NCI-H345 treated with DMSO at 0.1 percent for 48 hours (cell line): ENCODE measurements around the gene MEIS2.

Experiments used
- DNase-seq: peaks from one replicate; lab custom pipeline; 2025; ENCODE audit not compliant: unreplicated experiment; lab: John Stamatoyannopoulos, UW

Gene MEIS2

DNA sequence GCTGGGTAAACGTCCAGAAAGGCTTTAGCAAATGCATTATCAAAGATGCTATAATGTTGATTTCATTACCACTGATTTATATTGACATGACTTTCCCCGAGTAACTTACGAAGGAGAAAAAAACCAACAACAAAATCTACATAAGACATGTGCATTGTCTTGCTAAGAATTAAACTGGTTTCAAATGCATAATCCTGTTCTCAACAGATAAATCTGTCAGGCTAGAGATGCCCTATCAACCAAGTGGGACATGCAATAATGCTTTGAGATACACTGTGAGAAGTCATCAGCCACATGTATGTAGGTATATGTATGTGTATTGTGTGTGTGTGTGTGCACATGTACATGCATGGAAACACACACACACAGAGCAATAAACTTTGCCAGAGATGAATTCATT, 195.6 kb downstream of the MEIS2 start:
- DNase-seq = no peak

DNA sequence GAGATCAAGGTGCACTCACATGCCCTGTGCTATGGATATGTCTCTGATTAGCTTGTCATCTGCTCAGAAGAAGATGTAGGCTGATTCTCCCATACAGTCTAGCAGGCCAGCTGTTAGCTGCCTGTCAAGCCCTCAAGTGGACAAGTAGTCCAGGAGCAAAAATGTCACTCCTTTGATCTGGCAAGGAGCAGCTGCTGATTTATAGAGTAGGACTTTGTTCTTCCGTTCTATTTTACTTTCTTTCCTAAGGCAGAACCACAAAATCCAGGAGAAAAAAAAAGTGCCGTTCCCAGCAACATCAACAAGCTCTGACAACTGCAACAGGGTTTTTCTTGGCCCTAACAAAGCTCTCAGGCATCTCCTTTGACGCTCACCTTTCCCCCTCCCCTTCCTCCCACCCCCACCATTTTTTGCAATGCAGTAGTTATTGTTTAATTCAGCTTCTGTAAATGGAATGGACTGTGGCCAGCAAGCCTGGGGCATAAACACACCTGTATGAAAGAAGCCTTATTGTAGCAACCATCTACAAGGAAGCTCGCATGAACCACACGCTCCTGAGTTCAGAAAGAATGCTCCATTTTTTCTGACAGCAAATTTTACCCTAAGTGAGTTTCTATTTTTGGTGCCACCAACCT, 196.3 kb downstream of the MEIS2 start:
- DNase-seq = no peak

DNA sequence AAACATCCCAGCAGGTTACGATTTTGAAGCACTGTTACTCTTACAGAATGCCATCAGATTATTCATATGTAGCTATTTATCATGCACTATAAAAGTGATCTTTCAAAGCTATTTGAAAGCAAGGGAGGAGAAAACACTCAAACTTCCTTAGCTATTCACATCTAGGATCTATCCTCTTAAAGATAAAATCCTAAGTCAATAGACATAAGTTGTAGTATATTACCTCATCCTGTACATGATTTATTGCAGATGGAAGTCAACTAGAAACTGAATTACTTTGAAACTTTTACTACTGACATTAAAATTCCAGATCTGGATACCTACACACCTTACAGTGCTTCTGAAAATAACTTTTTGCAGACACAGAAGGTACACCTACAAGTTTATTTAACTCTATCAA, 197.2 kb downstream of the MEIS2 start:
- DNase-seq = no peak

DNA sequence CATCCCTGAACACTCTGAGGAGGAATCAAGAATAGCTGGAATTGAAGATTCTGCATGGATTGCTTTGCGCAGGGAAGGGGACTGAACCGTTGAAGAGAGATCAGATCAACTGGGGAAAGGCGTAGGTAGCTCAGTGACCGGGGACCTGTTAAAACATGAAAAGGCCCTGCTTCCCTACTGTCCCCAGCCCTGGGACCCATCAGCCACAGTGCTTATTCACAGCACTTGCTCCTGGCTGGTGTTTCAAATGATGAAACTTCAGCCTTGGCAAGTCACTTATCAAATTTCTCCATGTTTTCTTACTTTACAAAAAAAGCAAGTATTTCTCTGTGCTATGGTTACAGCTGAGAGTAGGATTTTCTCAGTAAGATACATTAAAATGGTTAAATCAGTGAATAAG, 199.3 kb downstream of the MEIS2 start:
- DNase-seq = no peak

DNA sequence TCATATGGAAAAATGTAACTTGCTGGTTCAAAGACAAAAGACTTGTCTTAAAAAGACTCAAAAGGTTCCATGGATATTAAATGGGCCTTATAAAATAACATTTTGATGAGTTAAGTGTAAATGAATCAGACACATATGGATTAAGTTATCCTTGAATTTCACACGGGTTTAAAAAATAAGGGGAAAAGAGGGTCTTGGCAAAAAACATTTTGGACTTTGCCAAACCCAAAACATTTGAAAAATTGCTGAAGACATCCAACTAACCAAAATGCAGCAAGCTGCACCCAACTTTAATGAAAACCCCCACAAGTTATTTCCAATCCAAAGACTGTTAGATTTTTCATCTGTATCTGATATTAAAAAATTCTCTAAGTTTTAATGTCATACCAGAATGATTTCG, 200.7 kb downstream of the MEIS2 start:
- DNase-seq = no peak

DNA sequence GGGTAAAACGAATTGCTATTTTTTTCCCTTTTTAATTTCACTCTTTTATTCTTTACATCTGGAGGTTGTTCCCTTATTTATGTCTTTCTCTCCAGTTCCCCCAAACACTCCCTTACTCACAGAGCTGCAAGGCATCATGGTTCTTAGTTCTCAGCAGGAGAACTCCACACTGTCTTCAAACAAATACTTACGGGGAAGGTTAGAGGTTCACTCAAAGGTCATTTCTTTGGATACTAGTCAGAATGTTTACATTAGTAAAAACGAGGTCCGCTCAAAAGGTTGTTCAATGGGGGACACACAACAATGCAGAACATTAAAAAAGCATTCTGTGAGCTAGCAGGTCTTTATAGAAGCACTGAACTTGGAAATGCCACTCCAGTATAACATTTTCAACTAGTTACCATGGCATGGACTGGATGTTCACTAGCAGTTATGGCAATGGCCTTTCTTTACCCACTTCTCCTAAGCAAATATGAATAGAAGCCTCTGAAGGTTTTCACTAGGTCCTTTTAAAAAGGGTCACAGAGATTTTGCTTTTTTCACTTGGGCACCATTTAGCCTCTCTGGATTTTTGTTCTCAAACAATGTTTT, 201.7 kb downstream of the MEIS2 start:
- DNase-seq = no peak

DNA sequence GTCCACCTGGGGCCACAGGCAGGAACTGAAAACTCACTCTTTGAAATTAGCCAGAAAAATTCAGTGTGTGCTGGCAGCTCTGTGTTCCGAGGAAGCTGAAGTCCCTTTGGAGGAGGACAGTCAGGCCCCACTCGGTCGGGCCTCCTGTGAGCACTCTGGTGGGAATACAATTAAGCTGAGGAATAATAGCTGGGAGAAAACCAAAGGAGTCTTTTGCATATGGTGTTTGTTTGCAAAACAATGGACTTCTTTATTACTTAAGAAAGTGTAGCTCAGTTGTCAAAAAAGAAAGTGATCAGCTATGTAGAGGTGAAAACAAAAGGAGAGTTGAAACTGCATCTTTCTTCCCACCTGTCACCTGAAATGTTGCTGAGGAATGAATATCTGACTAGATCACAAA, 202.5 kb downstream of the MEIS2 start:
- DNase-seq = no peak

DNA sequence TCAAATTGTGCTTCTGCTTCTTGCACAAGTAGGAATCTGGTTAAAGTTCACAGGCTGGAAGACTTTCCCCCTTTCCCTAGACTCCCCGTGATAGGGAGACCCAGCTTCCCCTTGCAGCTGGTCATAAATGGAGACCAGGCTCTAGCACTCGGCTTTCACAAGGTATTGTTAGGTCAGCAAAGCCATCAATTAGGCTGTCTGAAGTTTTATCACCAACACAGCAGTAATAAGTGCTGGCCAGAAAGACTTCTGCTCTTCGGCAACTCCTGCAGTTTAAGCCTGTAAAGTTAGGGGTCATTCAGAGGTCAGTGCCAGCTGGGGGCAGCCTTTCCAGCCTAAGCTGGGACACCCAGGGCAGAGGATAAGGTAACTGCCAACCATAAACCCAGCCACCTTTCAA, 203.4 kb downstream of the MEIS2 start:
- no peak for DNase-seq

DNA sequence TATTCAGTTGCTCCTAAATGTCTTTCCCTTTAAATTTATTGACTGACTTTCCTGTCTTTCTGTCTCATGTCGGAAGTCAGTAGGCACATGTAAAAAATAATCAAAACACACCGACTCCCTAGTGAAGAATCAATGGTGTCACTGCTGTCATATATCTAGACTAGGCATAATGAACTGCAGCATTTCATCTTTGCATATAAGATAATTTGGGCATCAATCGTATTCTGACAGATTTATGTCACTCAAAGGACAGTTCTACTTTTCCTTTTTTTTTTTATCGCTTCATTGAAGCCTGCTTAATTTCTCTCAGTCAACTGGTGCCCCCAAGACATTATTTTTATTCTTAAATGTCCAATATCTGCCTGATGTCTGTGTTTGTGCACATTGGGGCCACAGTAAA, 206.3 kb downstream of the MEIS2 start:
- no peak for DNase-seq

DNA sequence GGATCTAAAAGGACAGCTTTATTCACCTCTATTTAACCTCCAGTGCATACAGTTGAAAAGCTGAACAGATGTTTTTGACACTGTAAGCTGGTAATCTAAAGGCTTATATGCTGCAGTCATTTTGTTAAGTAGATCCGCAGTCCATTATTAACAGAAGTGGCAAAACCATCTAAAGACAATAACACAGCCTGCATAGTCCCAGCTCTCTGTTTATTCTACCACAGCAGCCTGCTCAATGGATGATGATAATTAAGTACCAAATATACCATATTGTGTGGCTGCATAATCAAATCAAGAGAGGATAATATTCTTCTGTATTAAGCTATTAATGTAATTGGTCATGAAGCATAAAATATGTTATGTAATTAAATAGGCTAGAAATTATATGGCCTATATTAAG, 207.1 kb downstream of the MEIS2 start:
- DNase-seq = no peak

DNA sequence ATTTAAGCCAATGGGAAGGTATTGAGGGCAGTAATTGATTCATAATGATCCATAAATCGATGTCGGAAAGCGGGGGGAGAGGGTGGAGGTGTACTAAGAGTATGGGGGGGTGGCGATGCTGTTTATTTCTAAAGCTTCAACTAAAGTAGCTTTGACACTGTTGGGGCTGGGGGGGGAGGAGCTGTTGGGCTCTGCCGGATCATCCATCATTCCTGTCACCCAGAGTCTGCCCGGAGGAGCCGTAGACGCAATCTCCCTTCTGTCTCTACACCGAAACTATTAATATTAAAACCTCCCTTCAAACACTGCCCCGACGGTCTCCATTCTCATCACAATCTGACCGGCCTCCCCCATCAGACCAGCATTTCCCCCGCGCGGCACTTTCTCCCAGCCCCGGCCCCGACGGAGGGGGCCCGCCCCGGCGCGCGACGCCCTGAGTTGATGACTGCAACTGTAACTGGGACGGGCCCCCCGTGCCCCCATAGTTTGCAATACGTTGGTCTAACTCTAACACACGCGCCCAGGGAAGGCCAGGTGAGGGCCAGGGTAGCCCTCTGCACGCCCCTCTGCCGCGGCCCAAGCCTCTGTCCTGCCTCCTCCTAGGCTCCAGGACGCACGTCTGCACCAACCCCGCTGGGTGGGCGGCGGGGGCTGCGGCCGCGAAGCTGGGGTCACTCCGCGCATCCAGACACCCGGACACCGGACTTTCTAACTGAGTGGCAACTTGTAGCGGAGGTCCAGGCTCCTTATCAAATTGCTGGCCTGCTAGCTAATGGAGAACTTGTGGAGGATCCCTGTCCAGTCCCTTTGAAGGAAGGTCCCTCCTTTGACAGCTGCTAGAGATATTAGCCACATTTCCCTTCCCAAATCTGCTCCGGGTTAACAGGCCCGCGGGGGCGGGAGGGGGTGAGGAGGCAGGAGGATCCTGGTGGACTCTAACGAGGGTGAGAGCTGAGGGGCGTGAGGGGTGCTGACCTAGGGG, 212.0 kb downstream of the MEIS2 start:
- no peak for DNase-seq

DNA sequence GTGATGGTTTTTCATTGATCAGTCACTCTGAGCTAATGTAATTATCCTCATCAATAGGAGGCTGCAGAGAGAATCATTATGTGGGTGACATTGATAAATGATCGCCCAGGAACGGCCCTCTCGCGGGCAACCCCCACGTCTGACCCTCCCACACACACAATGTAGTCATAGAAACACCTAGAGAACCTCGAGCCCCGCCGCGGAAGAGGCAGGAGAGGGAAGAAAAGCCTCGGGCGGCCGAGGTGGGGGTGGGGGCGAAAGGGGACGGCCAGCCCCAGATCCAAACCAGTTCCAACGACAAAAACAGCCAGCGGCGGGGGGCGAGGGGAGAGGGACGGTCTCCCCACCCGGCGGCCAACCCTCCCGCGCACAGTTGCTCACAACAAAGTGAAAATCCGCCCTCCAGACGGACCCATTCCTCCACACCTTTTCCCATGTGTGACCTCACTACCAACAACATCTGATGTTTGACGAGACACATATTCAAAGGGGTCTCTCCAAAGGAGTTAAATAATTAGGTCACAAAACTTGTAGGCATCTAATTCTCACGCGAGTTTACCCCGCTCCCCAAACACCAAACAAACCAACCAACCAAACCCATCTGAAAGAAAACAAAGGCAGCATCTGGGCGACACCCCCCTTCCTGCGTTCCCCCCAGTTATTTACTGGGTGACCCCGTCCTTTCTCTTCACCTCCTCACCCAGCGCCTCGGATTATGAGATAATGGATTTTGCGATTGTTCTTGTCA, 213.0 kb downstream of the MEIS2 start:
- DNase-seq = no peak

DNA sequence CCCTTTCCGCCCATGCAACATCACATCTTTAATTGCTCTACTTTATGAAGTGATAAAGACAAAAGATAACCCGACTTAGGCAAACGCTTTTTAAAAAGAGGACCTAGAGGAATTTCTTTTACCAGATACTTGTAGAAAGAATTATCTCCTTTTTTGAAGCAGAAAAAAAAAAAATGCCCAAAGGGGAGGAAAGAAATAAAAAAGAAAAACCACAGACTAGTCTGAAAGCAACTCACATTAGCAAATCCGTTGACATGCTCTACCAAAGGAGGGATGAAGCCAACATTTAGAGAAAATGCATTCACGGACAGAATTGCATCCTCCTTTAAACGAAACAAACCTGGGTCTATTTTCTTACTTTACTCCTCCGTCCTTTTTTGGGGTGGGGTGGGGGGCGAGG, 213.6 kb downstream of the MEIS2 start:
- no peak for DNase-seq

DNA sequence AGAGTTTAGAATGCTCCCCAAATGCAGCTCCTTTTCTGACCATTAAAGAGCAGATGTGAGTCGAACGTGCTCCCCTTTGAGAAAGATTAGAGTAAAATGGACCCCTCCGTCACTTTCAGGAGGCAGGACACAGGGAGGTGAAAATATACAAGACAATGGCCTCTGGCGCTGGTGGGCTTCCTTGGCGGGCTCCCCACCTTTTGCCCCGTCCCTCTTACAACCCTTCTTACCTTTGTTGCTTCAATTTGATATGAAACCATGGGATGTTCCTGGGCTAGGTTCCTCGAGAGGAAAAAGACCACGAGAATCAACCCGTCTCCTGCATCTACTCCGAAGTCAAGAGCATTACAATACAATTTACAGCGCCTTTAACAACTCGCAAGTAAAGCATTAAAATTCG, 214.2 kb downstream of the MEIS2 start:
- no peak for DNase-seq

DNA sequence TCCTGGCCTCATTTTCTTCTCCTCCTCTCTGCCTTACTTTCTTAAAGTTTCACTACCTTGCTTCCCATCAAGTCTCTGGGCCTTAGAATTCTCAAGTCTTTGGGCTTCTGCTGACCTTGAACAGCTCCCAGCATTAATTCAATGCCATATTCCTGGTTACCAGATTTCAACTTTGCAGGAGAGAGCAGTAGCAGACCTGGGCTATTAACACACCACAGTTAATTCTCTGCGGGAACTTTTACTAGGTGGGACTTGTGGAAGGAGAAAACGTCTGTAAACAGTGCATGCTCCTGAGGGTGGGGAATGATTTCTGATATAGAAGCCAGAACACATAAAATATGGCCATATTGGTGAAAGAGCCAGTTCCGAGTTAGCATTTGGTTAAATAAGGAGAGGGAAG, 214.6 kb downstream of the MEIS2 start:
- no peak for DNase-seq

DNA sequence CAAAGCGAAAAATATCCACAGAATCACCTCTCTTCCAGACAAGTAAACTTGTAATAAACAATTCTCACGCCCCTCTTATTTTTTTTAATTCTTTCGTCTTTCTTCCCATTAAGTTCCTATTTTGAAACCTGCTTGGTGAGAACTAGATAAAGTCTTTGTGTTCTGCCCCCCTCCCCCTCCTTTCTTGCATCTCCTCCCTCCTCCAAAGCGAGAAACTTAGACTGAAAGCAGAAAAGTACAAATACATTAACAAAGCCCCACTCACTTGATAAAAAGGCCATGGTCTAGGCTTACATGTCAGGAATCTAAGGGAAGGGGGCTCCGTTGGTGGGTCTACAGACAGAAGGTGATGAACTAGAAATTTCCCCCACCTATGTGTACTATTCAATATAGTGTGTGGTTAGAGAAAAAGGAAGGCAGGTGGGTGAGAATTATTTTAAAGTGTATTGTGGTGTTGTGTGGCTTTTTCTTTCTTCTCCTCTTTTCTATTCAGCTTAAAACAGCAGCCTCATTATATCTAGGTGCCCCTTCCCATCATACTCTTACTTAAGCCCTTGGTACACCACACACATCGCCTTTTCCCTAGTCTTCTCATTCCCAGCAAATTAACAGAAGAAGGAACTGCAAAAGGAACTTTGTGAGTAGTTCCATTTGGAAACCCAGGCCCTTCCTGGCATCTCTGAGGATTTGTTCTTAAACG, 215.3 kb downstream of the MEIS2 start:
- no peak for DNase-seq

DNA sequence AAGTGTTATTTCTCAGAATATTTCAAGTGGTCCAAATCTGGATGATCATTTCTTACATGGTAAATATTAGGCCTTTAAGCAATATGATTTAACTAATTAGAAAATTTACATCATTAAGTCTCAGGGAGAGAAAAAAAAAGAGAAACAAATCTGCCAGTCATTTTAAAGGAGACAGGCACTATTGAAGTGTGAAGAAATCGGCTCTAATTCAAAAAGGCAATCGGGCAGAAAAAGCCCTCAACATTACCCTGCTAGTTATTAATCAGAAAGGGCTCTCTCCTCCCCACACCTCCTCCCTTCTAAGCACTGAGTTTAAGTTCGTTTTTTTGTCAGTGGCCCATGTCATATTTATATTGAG, 215.9 kb downstream of the MEIS2 start:
- DNase-seq = no peak

DNA sequence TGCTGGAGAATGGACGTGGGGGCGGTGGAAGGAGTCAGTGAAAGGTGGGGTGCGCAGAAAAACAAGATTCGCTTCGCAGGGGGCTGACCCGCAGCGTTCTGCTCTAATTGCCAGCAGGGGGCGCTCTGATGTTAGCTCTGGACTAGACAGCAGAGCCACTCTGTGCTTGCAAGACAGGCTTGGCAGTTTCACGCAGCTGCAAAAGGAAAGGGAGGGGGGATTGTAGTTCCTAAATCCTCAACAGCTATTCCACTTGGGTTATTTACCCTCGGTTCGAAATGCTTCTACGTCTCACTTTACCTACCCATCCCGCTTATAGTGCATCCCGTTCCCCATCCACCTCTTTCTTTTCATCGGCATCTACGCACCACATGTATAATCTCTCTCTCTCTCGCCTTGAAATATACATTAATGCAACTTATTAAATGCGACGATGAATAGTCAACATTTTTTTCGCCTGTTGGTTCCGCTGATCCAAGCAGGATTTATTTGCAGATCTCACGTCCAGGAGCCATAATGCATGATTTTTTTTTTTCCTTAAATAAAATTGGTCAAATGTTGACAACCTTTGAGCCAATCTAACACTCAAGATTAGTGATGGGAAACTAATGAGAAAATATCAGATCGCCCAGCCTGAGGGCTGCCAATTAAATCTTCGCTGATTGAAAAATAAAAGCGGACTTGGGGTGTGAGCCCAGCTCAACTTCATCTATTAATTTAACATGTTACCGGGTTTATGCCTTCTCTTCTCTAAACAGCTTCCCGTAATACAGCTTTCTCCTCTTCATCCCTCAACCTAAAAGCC, 216.4 kb downstream of the MEIS2 start:
- DNase-seq = peak; percentile 72

DNA sequence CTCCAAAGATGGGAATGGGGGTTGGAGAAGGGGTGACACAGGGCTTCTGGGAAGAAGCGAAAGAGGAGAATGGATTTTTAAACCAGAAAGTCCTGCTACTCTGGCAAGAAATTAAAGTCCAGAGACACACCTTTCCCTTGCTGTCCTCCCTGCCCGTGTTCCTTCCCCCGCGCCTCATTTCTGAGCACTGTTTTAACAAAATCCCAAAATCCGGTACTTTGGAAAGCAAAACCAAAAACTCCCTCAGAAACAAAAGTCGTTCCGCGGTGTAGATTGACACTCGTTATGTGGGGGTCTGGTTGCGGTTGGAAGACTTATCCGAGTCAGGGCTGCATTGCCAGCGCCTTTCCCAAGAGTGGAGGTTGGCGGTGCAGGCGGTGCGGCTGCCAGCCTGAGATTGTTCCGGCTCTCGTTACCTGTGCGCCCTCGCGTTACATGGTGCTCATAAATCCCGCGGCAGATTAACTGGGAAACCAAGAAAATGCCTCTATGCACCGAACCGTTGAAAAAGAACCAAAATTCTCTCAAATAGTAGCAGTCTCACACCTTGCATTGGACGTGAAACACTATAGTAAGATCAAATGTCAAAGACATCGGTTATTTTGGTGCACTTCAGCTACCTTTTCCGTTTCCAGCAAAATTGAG, 217.7 kb downstream of the MEIS2 start:
- no peak for DNase-seq

DNA sequence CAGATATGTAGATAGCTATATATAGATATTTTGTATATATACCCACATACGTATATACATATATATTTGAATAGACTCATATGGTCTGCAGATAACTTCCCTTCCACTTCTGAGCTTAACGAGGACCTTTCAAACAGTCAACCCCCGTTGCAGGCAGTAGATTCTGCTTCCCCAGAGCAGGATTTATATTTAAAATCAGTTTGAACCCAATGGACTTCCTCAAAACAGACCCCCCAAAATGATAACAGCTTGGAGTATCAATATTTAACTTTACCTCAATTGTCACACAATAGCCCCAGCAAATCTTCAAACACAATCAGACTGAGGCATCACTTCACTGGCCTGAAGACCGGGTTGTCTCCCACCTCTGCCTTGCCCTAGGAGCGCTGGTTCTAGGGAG, 218.3 kb downstream of the MEIS2 start:
- no peak for DNase-seq
